Measurements from ENCODE around the gene CHST2. TPM values are rescaled to one million over a fixed set of nuclear protein-coding genes. Genes with fewer than 3 reads are reported as not detected.

The CHST2 gene
- total and polyA plus RNA-seq, 8 donors: 0.39 to 2.2 (median 0.74) TPM

DNA sequence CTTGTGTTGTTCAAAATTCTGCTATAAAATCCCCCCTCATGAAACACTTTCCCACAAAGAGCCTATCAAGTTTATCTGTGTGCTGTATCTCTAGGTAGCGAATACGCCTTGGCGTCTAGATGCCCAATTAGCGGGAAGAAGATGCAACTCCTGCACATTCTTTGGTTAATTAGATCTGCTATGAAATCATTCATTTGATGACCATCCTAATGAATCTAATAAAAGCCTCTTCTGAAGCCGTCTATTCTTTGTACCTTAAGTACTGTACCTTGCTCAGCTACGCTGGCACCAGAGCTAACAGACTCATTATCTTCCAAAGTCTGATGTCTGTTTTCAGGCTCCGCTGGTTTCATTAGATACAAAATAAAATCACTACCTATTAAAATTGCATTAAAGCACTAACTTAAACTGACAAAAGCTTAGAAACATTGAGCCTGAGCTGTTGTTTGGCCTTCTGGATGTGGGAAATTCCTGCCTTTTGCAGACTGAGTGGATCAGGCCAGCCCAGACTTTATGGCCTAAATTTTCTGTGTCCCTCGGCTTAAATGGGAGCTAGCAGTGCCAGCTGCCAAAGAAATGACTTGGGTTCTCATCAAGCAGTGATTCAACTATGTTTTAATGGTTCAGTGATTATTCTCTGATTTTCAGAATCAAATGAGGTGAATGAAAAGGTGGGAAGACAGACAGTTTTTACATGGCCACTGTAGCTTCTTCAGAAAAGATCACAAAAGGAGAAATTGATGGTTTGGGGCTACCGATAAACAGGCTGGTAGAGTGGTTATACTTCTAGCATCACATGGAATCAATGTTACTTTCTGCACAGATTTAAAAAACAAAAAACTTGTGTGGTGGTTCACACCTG is 28.4 kb upstream of the CHST2 start:
- H3K4me3 ChIP-seq: no peak overlapping the region

DNA sequence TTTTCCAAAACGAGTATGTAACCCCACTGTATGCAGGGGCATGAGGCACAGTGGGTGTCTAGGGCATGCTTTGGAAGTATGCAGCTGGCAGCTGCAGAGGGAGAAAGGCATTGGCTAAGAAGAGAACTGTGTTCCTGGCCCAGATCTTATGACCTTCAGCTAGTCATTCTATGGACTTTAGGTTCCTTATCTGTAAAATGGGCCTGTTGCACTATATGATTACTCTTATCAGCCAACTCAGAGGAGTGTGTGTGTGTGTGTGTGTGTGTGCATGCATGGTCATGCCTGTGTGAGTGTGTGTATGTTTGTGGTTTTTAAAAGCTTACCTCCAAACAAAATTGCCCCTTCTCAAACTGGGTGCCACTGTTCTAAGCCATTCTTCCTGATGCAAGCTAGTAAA is 27.4 kb upstream of the CHST2 start:
- Histone ChIP-seq H3K4me3 (no peak overlapping the region), H3K9me3 (no peaks in the 10 kb centered on the region), H3K4me1 (no peaks in the 10 kb centered on the region), H3K27me3 (no peaks in the 10 kb centered on the region), H3K27ac (no peak overlapping the region), H3K36me3 (no peaks in the 10 kb centered on the region)
- FAIRE-seq (no peak), ATAC-seq (no peak), DNase-seq (no peak)
- intact Hi-C loops (cut with DNase I): no loop called here
- TF ChIP-seq, protein P1, sequence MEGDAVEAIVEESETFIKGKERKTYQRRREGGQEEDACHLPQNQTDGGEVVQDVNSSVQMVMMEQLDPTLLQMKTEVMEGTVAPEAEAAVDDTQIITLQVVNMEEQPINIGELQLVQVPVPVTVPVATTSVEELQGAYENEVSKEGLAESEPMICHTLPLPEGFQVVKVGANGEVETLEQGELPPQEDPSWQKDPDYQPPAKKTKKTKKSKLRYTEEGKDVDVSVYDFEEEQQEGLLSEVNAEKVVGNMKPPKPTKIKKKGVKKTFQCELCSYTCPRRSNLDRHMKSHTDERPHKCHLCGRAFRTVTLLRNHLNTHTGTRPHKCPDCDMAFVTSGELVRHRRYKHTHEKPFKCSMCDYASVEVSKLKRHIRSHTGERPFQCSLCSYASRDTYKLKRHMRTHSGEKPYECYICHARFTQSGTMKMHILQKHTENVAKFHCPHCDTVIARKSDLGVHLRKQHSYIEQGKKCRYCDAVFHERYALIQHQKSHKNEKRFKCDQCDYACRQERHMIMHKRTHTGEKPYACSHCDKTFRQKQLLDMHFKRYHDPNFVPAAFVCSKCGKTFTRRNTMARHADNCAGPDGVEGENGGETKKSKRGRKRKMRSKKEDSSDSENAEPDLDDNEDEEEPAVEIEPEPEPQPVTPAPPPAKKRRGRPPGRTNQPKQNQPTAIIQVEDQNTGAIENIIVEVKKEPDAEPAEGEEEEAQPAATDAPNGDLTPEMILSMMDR (IDR thresholded peaks at IDR 0.05): no peak
- 51 to 66% methylated on average over 1 of the region's 1 CpG for WGBS, 2 donors

More for the DNA sequence above, 28.4 kb upstream of the CHST2 start:
- no peak for ATAC-seq
- H3K27me3 ChIP-seq: no peaks in the 10 kb centered on the region
- H3K36me3 ChIP-seq: no peaks in the 10 kb centered on the region
- H3K9me3 ChIP-seq: no peaks in the 10 kb centered on the region
- no peaks in the 10 kb centered on the region for H3K4me1 ChIP-seq
- 84 to 89% methylated on average over 9 of the region's 9 CpGs for WGBS, 2 donors
- no peak for FAIRE-seq
- TF ChIP-seq, protein P1 (IDR thresholded peaks at IDR 0.05): no peak
- intact Hi-C loops (cut with DNase I): no loop called here
- no peak for DNase-seq
- H3K27ac ChIP-seq: no peak overlapping the region

DNA sequence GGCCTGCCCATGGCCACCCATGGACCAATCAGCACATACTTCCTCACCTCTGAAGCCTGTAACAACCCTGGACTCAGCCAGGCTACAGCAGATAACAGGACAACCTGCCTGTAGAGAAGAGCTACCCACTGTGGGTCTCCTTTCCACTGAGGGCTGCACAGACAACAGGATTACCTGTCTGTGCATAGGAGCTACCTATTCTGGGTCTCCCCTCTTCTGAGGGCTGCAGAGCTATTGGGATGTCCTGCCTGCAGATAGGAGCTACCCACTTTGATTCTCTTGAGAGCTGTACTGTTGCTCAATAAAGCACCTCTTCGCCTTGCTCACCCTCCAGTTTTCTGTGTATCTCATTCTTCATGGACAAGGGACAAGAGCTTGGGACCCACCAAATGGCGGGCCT is 23.8 kb upstream of the CHST2 start:
- DNase-seq (no peak), FAIRE-seq (no peak)
- WGBS, 2 donors: 78 to 83% methylated on average over 2 of the region's 2 CpGs

DNA sequence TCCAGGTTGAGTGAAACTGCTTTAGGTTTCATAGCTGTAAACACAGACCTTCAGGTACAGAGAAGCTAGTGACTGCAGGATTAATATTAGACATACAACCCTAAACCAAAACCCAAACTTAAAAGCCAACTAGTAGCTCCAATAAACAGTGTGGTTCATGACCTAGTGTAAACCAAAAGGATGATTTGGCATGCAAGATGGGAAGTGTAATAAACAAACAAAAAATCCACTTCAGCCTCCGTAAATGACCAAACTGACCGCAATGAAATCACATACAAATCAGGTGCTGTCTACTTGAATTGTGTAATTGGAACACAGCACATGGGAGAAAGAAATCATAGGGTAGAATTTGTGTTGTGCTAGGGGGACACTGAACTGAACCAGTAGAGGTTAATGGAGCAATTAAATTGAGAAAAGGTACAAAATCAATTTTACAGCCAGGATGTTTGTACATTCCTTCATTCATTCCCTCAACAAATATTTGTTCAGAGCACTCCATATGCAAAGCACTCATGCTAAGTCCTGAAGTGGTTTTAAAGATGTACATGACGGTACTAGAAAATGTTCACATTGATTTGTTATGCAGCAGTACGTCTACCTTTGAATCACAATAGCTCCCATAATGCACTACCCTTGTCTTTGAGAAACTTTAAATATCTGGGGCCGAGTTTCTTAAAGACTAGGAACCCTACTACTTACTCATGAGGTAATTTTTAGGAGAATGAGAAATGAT is 21.4 kb upstream of the CHST2 start:
- TF ChIP-seq, protein P1 (IDR thresholded peaks at IDR 0.05): no peak
- intact Hi-C loops (cut with DNase I): no loop called here
- Histone ChIP-seq H3K27me3 (no peaks in the 10 kb centered on the region), H3K9me3 (no peaks in the 10 kb centered on the region), H3K4me1 (no peaks in the 10 kb centered on the region), H3K36me3 (no peaks in the 10 kb centered on the region), H3K27ac (no peak overlapping the region), H3K4me3 (no peak overlapping the region)
- DNase-seq: no peak
- ATAC-seq: no peak
- WGBS, 2 donors: 58 to 62% methylated on average over 5 of the region's 5 CpGs
- no peak for FAIRE-seq

More for the DNA sequence above, 23.8 kb upstream of the CHST2 start:
- Histone ChIP-seq H3K36me3 (no peaks in the 10 kb centered on the region), H3K9me3 (no peaks in the 10 kb centered on the region), H3K27ac (no peak overlapping the region), H3K27me3 (no peaks in the 10 kb centered on the region), H3K4me3 (no peak overlapping the region), H3K4me1 (no peaks in the 10 kb centered on the region)
- intact Hi-C loops (cut with DNase I): no loop called here
- no peak for ATAC-seq
- TF ChIP-seq, protein P1 (IDR thresholded peaks at IDR 0.05): no peak
